H9 (cell line): ENCODE data around the gene FBXL13. TPM values are rescaled to one million over a fixed set of nuclear protein-coding genes. Genes with fewer than 3 reads are reported as not detected.

Experiments used
- DNase-seq: peaks from one replicate; pipeline ENCODE4 v3.0.0-alpha.2; 2017
- H2AFZ ChIP-seq: one replicate; pipeline ENCODE4 v1.6.1; 2013; ENCODE audit warnings: mild to moderate bottlenecking, low read length, control low read depth, moderate library complexity
- H2AK5ac ChIP-seq: 2 replicates; pipeline ENCODE4 v1.6.1; 2013; ENCODE audit warnings: low read length, control low read depth, mixed read lengths; ENCODE audit not compliant: insufficient read length
- H2BK120ac ChIP-seq: one replicate; pipeline ENCODE4 v1.6.1; 2013; ENCODE audit warnings: low read depth, mild to moderate bottlenecking, low read length, control low read depth, inconsistent platforms; ENCODE audit not compliant: poor library complexity, severe bottlenecking
- H2BK12ac ChIP-seq: 2 replicates; pipeline ENCODE4 v1.6.1; 2013; ENCODE audit warnings: low read length, control low read depth, mixed read lengths, low read depth; ENCODE audit not compliant: insufficient read length
- H2BK15ac ChIP-seq: 2 replicates; pipeline ENCODE4 v1.6.1; 2013; ENCODE audit warnings: low read depth, low read length, control low read depth
- H2BK20ac ChIP-seq: one replicate; pipeline ENCODE4 v1.6.1; 2013; ENCODE audit warnings: low read depth, mild to moderate bottlenecking, low read length, control low read depth, inconsistent platforms; ENCODE audit not compliant: poor library complexity, severe bottlenecking
- H2BK5ac ChIP-seq: 2 replicates; pipeline ENCODE4 v1.6.1; 2013; ENCODE audit warnings: low read length, control low read depth, mixed read lengths; ENCODE audit not compliant: insufficient read length
- H3K14ac ChIP-seq: 2 replicates; pipeline ENCODE4 v1.6.1; 2013; ENCODE audit warnings: low read length, control low read depth; ENCODE audit not compliant: insufficient read depth
- H3K18ac ChIP-seq: 2 replicates; pipeline ENCODE4 v1.6.1; 2013; ENCODE audit warnings: low read depth, mild to moderate bottlenecking, mixed read lengths, low read length, control low read depth; ENCODE audit not compliant: insufficient read length
- H3K23ac ChIP-seq: 2 replicates; pipeline ENCODE4 v1.6.1; 2013; ENCODE audit warnings: low read length, control low read depth, mixed read lengths, low read depth; ENCODE audit not compliant: insufficient read length
- H3K23me2 ChIP-seq: 2 replicates; pipeline ENCODE4 v1.6.1; 2013; ENCODE audit warnings: low read depth, mild to moderate bottlenecking, mixed read lengths, low read length, control low read depth; ENCODE audit not compliant: insufficient read length, poor library complexity, severe bottlenecking
- H3K27ac ChIP-seq: 2 replicates; pipeline ENCODE4 v1.5.1; 2013; ENCODE audit warnings: low read length, control low read depth, mixed read lengths, low read depth; ENCODE audit not compliant: insufficient read length
- H3K27me3 ChIP-seq: 2 replicates; pipeline ENCODE4 v1.6.1; 2013; ENCODE audit warnings: low read length, control low read depth, inconsistent platforms; ENCODE audit not compliant: insufficient read depth
- H3K4ac ChIP-seq: 2 replicates; pipeline ENCODE4 v1.6.1; 2013; ENCODE audit warnings: low read depth, mild to moderate bottlenecking, control low read depth, inconsistent platforms, low read length, moderate library complexity
- H3K4me1 ChIP-seq: 2 replicates; pipeline ENCODE4 v1.6.1; 2013; ENCODE audit warnings: low read length, control low read depth, inconsistent platforms; ENCODE audit not compliant: insufficient read depth
- H3K4me2 ChIP-seq: 2 replicates; pipeline ENCODE4 v1.6.1; 2013; ENCODE audit warnings: low read length, control low read depth, mixed read lengths; ENCODE audit not compliant: insufficient read length, insufficient read depth
- H3K56ac ChIP-seq: 2 replicates; pipeline ENCODE4 v1.6.1; 2013; ENCODE audit warnings: low read depth, mild to moderate bottlenecking, mixed read lengths, low read length, control low read depth; ENCODE audit not compliant: insufficient read length
- H3K79me1 ChIP-seq: 2 replicates; pipeline ENCODE4 v1.6.1; 2013; ENCODE audit warnings: low read depth, mild to moderate bottlenecking, moderate library complexity, low read length, control low read depth, inconsistent platforms; ENCODE audit not compliant: insufficient read depth, poor library complexity, severe bottlenecking
- H3K79me2 ChIP-seq: 2 replicates; pipeline ENCODE4 v1.6.1; 2013; ENCODE audit warnings: low read length, control low read depth, inconsistent platforms; ENCODE audit not compliant: insufficient read depth
- H3K9ac ChIP-seq: 2 replicates; pipeline ENCODE4 v1.6.1; 2013; ENCODE audit warnings: low read length, control low read depth, mixed read lengths; ENCODE audit not compliant: insufficient read length; ENCODE audit errors: extremely low read depth
- H3K9me3 ChIP-seq: one replicate; pipeline ENCODE4 v1.6.1; 2013; ENCODE audit warnings: low read depth, low read length, inconsistent platforms; ENCODE audit not compliant: control insufficient read depth
- H3T11ph ChIP-seq: one replicate; pipeline ENCODE4 v1.6.1; 2013; ENCODE audit warnings: mild to moderate bottlenecking, low read length, control low read depth, inconsistent platforms
- H4K20me1 ChIP-seq: one replicate; pipeline ENCODE4 v1.6.1; 2013; ENCODE audit not compliant: control insufficient read depth, insufficient read length, insufficient read depth
- H4K5ac ChIP-seq: 2 replicates; pipeline ENCODE4 v1.6.1; 2013; ENCODE audit warnings: low read depth, mild to moderate bottlenecking, mixed read lengths, low read length, control low read depth; ENCODE audit not compliant: insufficient read length
- H4K8ac ChIP-seq: replicated peaks from 2 replicates; pipeline ENCODE4 v1.6.1; 2013; ENCODE audit warnings: low read length, control low read depth, mixed read lengths, low read depth; ENCODE audit not compliant: insufficient read length
- H4K91ac ChIP-seq: 2 replicates; pipeline ENCODE4 v1.6.1; 2013; ENCODE audit warnings: low read depth, mild to moderate bottlenecking, moderate library complexity, mixed read lengths, low read length, control low read depth; ENCODE audit not compliant: insufficient read length
- H3K27ac Mint-ChIP-seq, 3 experiments: 2 replicates in 2 of 3; 3 replicates in 1 of 3; pipeline ENCODE4 v1.8.0; 2020 to 2021; ENCODE audit warnings: mixed read lengths in 3 of 3, mild to moderate bottlenecking in 1 of 3, moderate library complexity in 1 of 3
- H3K27me3 Mint-ChIP-seq: 2 replicates; pipeline ENCODE4 v1.8.0; 2021; ENCODE audit warnings: low read depth, mild to moderate bottlenecking, moderate library complexity, mixed read lengths
- H3K36me3 Mint-ChIP-seq, 3 experiments: 2 replicates in 2 of 3; 3 replicates in 1 of 3; pipeline ENCODE4 v1.8.0; 2020 to 2021; ENCODE audit warnings: low read depth in 3 of 3, mixed read lengths in 3 of 3; ENCODE audit not compliant: insufficient read depth in 1 of 3
- H3K4me1 Mint-ChIP-seq, 2 experiments: 2 replicates each; pipeline ENCODE4 v1.8.0; 2020; ENCODE audit warnings: mixed read lengths in 2 of 2
- H3K4me3 Mint-ChIP-seq, 2 experiments: 2 replicates in 1 of 2; 3 replicates in 1 of 2; pipeline ENCODE4 v1.8.0; 2020 to 2021; ENCODE audit warnings: mild to moderate bottlenecking in 2 of 2, mixed read lengths in 2 of 2, moderate library complexity in 1 of 2
- H3K9me3 Mint-ChIP-seq, 2 experiments: 2 replicates in 1 of 2; 3 replicates in 1 of 2; pipeline ENCODE4 v1.8.0; 2020; ENCODE audit warnings: mild to moderate bottlenecking in 2 of 2, mixed read lengths in 2 of 2, moderate library complexity in 1 of 2
- WGBS: extraction: QIAGEN DNeasy Blood & Tissue Kit; methylation state at CpG from one replicate; pipeline ENCODE4 v1.1.7; 2013; ENCODE audit warnings: missing lambda C conversion rate, low lambda C conversion rate, mixed read lengths; ENCODE audit not compliant: insufficient read length; ENCODE audit errors: extremely low coverage; 5-methylcytosine and 5-hydroxymethylcytosine counted together
- total RNA-seq: library from RNA; stranded (reverse); gene quantifications from 2 replicates; pipeline ENCODE4 v1.2.1, GENCODE V29; 2021
- TF ChIP-seq, protein P1 (sequence below): fragments of 200-600 bp; sonication (generic); conservative IDR thresholded peaks from 3 replicates; pipeline ENCODE4 v1.8.0; 2021; ENCODE audit warnings: antibody characterized with exemption, mild to moderate bottlenecking

FBXL13 gene
- total RNA-seq, 1 experiment from 2014 or later = 4.4 TPM

- Mint-ChIP-seq H3K36me3 (peaks cover 1 to 10% (median 1%) of the 10 kb centered on the region in 3 experiments; a peak in 2 of 7 replicates), H3K4me1 (peaks cover under 1 to 4% of the 10 kb centered on the region in 2 experiments; a peak in 2 of 4 replicates), H3K9me3 (peaks cover 6 to 7% of the 10 kb centered on the region in 2 experiments; a peak in 3 of 5 replicates), H3K27me3 (no peaks in the 10 kb centered on the region), H3K4me3 (no peak overlapping the region), H3K27ac (no peak overlapping the region)
- Histone ChIP-seq H3K9me3 (no peaks in the 10 kb centered on the region), H2AK5ac (no peak overlapping the region), H3K27me3 (no peaks in the 10 kb centered on the region), H3K56ac (no peak overlapping the region), H2BK120ac (no peak overlapping the region), H2AFZ (no peak overlapping the region), H3K18ac (no peak overlapping the region), H2BK12ac (no peak overlapping the region), H3K4ac (no peak overlapping the region), H4K5ac (no peak overlapping the region), H3K23ac (no peak overlapping the region), H3K4me1 (no peaks in the 10 kb centered on the region), H3K79me1 (no peaks in the 10 kb centered on the region), H3T11ph (no peak overlapping the region), H3K27ac (no peak overlapping the region), H3K79me2 (no peaks in the 10 kb centered on the region), H3K4me2 (no peak overlapping the region), H2BK20ac (no peak overlapping the region), H3K23me2 (no peaks in the 10 kb centered on the region), H4K91ac (no peak overlapping the region), H3K9ac (no peak overlapping the region), H2BK5ac (no peak overlapping the region), H4K8ac (no peak overlapping the region), H4K20me1 (no peaks in the 10 kb centered on the region), H3K14ac (no peak overlapping the region), H2BK15ac (no peak overlapping the region)
- WGBS = no CpG with 5 or more reads among the region's 7 CpGs
- TF ChIP-seq, protein P1, sequence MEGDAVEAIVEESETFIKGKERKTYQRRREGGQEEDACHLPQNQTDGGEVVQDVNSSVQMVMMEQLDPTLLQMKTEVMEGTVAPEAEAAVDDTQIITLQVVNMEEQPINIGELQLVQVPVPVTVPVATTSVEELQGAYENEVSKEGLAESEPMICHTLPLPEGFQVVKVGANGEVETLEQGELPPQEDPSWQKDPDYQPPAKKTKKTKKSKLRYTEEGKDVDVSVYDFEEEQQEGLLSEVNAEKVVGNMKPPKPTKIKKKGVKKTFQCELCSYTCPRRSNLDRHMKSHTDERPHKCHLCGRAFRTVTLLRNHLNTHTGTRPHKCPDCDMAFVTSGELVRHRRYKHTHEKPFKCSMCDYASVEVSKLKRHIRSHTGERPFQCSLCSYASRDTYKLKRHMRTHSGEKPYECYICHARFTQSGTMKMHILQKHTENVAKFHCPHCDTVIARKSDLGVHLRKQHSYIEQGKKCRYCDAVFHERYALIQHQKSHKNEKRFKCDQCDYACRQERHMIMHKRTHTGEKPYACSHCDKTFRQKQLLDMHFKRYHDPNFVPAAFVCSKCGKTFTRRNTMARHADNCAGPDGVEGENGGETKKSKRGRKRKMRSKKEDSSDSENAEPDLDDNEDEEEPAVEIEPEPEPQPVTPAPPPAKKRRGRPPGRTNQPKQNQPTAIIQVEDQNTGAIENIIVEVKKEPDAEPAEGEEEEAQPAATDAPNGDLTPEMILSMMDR = no peak
- no peak for DNase-seq
Measured at GRCh38 chr7:102983602-102984001, 91.0 kb downstream of the FBXL13 start.
